ENCODE results near the gene NUCB1. TPM values are rescaled to one million over a fixed set of nuclear protein-coding genes. Genes with fewer than 3 reads are reported as not detected.

The NUCB1 gene
- total and polyA plus RNA-seq, 9 of the 15 experiments (the other 6 are each of a cell fraction or from before 2014, with no cell fraction given): 3.1 to 153 (median 71.7) TPM

DNA sequence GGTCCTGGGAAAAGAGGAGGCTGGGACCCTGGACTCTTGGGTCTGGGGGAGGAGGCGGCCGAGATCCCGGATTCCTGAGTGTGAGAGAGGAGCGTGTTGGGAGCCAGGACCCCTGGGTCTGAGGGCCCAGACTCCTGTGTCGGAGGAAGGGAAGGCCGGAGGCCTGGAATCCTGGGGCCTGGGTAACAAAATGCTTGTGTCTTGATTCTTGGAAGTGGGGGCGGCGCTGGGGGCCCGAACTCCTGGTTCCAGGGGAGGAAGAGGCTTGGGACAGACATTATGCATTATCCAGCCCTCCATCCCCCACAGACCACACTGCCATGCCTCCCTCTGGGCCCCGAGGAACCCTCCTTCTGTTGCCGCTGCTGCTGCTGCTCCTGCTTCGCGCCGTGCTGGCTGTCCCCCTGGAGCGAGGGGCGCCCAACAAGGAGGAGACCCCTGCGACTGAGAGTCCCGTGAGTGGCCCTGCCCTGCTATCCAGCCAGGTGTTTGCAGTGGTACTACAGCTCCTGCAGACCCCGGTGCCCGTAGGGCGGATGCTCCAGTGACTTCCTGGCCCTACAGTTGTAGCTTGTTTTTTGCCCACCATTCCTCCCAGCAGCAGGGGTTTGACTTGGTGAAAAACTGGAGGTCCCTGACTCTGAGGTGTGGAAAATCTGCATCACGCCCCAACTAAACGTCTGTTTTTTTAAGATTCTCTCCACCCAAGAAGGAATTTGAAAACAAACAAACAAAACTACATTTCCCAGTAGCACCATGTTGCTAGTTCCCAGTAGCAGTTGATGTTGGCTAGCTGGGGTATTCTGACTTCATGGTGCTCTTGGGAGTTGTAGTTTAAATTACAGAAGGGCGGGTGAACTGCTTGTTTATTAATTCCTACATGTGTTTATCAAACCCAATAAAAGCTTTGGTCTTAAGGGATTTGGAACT, 630 bp downstream of the NUCB1 start (continued):
- TF ChIP-seq CCNT2 (IDR thresholded peaks at IDR 0.05; ENCODE audit: borderline replicate concordance, extremely low read depth, insufficient read length, low read depth, low read length) (peak; percentile 75), ERF (CRISPR knock-in tag; IDR thresholded peaks at IDR 0.05) (no peak), BCLAF1 (IDR thresholded peaks at IDR 0.05; ENCODE audit: borderline replicate concordance in 1 of 2, control insufficient read depth in 1 of 2, low read depth in 2 of 2, low read length in 1 of 2) (no peak), NCOA6 (IDR thresholded peaks at IDR 0.05) (no peak), FOXM1 (IDR thresholded peaks at IDR 0.05; ENCODE audit: low read depth) (no peak), FOXM1 (CRISPR knock-in tag; IDR thresholded peaks at IDR 0.05; ENCODE audit: low read depth) (no peak), ZFPM2 (CRISPR knock-in tag; IDR thresholded peaks at IDR 0.05) (no peak), TGIF2 (CRISPR knock-in tag; IDR thresholded peaks at IDR 0.05) (no peak), SRSF7 (optimal IDR thresholded peaks at IDR 0.05; ENCODE audit: low read depth, low read length) (no peak), TFAP4 (CRISPR knock-in tag; IDR thresholded peaks at IDR 0.05; ENCODE audit: borderline replicate concordance) (no peak), PHB (CRISPR knock-in tag; IDR thresholded peaks at IDR 0.05) (0 out of 2 replicates have a peak, but pooled peaks have one; percentile 62), SMAD4 (CRISPR knock-in tag; conservative IDR thresholded peaks at IDR 0.05) (0 out of 2 replicates have a peak, but pooled peaks have one; percentile 6), RBFOX2 (IDR thresholded peaks at IDR 0.05; ENCODE audit: low read depth, low read length) (peak; percentile 50)
- TF ChIP-seq, protein P1, sequence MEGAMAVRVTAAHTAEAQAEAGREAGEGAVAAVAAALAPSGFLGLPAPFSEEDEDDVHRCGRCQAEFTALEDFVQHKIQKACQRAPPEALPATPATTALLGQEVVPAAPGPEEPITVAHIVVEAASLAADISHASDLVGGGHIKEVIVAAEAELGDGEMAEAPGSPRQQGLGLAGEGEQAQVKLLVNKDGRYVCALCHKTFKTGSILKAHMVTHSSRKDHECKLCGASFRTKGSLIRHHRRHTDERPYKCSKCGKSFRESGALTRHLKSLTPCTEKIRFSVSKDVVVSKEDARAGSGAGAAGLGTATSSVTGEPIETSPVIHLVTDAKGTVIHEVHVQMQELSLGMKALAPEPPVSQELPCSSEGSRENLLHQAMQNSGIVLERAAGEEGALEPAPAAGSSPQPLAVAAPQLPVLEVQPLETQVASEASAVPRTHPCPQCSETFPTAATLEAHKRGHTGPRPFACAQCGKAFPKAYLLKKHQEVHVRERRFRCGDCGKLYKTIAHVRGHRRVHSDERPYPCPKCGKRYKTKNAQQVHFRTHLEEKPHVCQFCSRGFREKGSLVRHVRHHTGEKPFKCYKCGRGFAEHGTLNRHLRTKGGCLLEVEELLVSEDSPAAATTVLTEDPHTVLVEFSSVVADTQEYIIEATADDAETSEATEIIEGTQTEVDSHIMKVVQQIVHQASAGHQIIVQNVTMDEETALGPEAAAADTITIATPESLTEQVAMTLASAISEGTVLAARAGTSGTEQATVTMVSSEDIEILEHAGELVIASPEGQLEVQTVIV (CRISPR knock-in tag; IDR thresholded peaks at IDR 0.05; ENCODE audit: borderline replicate concordance): no peak
- TF ChIP-seq, protein P2, sequence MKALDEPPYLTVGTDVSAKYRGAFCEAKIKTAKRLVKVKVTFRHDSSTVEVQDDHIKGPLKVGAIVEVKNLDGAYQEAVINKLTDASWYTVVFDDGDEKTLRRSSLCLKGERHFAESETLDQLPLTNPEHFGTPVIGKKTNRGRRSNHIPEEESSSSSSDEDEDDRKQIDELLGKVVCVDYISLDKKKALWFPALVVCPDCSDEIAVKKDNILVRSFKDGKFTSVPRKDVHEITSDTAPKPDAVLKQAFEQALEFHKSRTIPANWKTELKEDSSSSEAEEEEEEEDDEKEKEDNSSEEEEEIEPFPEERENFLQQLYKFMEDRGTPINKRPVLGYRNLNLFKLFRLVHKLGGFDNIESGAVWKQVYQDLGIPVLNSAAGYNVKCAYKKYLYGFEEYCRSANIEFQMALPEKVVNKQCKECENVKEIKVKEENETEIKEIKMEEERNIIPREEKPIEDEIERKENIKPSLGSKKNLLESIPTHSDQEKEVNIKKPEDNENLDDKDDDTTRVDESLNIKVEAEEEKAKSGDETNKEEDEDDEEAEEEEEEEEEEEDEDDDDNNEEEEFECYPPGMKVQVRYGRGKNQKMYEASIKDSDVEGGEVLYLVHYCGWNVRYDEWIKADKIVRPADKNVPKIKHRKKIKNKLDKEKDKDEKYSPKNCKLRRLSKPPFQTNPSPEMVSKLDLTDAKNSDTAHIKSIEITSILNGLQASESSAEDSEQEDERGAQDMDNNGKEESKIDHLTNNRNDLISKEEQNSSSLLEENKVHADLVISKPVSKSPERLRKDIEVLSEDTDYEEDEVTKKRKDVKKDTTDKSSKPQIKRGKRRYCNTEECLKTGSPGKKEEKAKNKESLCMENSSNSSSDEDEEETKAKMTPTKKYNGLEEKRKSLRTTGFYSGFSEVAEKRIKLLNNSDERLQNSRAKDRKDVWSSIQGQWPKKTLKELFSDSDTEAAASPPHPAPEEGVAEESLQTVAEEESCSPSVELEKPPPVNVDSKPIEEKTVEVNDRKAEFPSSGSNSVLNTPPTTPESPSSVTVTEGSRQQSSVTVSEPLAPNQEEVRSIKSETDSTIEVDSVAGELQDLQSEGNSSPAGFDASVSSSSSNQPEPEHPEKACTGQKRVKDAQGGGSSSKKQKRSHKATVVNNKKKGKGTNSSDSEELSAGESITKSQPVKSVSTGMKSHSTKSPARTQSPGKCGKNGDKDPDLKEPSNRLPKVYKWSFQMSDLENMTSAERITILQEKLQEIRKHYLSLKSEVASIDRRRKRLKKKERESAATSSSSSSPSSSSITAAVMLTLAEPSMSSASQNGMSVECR (CRISPR knock-in tag; IDR thresholded peaks at IDR 0.05): no peak
